Prostate gland (tissue), 2 donors: ENCODE measurements around the gene SBF2. TPM values are rescaled to one million over a fixed set of nuclear protein-coding genes. Genes with fewer than 3 reads are reported as not detected.
"Not testable (repeated sequence)": the region's sequence is repeated elsewhere in the genome, so short reads cannot be mapped to it uniquely, and the experiment has no call there.

Experiments used
- DNase-seq: peaks from one replicate; pipeline ENCODE4 v3.0.0-alpha.2; 2019; ENCODE audit warnings: low spot score
- H3K27ac ChIP-seq, 2 donors: fragments of 200-600 bp; sonication (generic); 2 replicates each; pipeline ENCODE4 v1.5.1; 2017 to 2019
- H3K27me3 ChIP-seq: fragments of 200-600 bp; sonication (generic); replicated peaks from 2 replicates; pipeline ENCODE4 v1.5.1; 2019; ENCODE audit not compliant: insufficient read depth
- H3K36me3 ChIP-seq, 2 donors: fragments of 200-600 bp; sonication (generic); 1 replicate in 1 of 2; 2 replicates in 1 of 2; pipeline versions ENCODE4 v1.5.1 to v1.8.1; 2017 to 2019
- H3K4me1 ChIP-seq: fragments of 200-600 bp; sonication (generic); replicated peaks from 2 replicates; pipeline ENCODE4 v1.5.1; 2019
- H3K4me3 ChIP-seq, 2 donors: fragments of 200-600 bp; sonication (generic); 2 replicates each; pipeline ENCODE4 v1.5.1; 2017 to 2019
- H3K9me3 ChIP-seq: fragments of 200-600 bp; sonication (generic); 2 replicates; pipeline ENCODE4 v1.5.1; 2017
- POLR2A ChIP-seq: fragments of 450-650 bp; IDR thresholded peaks from one replicate; pipeline ENCODE4 v1.6.1; 2016; ENCODE audit warnings: antibody characterized with exemption, mild to moderate bottlenecking
- POLR2AphosphoS5 ChIP-seq: sonication (generic); formaldehyde crosslinking; IDR thresholded peaks from one replicate; pipeline ENCODE4 v1.6.1; 2017; ENCODE audit warnings: antibody characterized with exemption
- WGBS: methylation state at CpG from one replicate; pipeline ENCODE4 v1.1.5; 2018; 5-methylcytosine and 5-hydroxymethylcytosine counted together
- intact Hi-C: fragments of 100-400 bp; cut with DNase I; formaldehyde crosslinking; loops from one replicate; pipeline ENCODE4 v1.14.2; 2022
- total RNA-seq, 2 donors: library from RNA; depleted of rRNA; stranded (reverse); fragments of >200 nt; gene quantifications; one replicate each; pipeline ENCODE4 v1.1.0, GENCODE V29; 2016
- TF ChIP-seq, protein P1 (sequence below), 4 experiments: fragments of 200-600 bp in 2 of 4; fragments of 450-650 bp in 2 of 4; sonication (generic) in 2 of 4; IDR thresholded peaks; 1 replicate in 3 of 4; 2 replicates in 1 of 4; pipeline ENCODE4 v1.5.1; 2016 to 2019; ENCODE audit warnings: antibody characterized with exemption in 4 of 4, mild to moderate bottlenecking in 2 of 4, moderate library complexity in 2 of 4

The SBF2 gene
- total RNA-seq, 2 donors from 2014 or later: 35.9 to 56.7 TPM

GRCh38 chr11:10263929-10264328, 30.1 kb downstream of the SBF2 start:
- Histone ChIP-seq H3K9me3 (no peaks in the 10 kb centered on the region), H3K27ac (no peak overlapping the region), H3K4me1 (no peaks in the 10 kb centered on the region), H3K36me3 (no peaks in the 10 kb centered on the region), H3K4me3 (no peak overlapping the region), H3K27me3 (no peaks in the 10 kb centered on the region)
- intact Hi-C loops: no loop called here
- no peak for DNase-seq
- TF ChIP-seq POLR2AphosphoS5 (no peak), POLR2A (no peak)
- TF ChIP-seq, protein P1, sequence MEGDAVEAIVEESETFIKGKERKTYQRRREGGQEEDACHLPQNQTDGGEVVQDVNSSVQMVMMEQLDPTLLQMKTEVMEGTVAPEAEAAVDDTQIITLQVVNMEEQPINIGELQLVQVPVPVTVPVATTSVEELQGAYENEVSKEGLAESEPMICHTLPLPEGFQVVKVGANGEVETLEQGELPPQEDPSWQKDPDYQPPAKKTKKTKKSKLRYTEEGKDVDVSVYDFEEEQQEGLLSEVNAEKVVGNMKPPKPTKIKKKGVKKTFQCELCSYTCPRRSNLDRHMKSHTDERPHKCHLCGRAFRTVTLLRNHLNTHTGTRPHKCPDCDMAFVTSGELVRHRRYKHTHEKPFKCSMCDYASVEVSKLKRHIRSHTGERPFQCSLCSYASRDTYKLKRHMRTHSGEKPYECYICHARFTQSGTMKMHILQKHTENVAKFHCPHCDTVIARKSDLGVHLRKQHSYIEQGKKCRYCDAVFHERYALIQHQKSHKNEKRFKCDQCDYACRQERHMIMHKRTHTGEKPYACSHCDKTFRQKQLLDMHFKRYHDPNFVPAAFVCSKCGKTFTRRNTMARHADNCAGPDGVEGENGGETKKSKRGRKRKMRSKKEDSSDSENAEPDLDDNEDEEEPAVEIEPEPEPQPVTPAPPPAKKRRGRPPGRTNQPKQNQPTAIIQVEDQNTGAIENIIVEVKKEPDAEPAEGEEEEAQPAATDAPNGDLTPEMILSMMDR (IDR thresholded peaks at IDR 0.05): no peak

DNA sequence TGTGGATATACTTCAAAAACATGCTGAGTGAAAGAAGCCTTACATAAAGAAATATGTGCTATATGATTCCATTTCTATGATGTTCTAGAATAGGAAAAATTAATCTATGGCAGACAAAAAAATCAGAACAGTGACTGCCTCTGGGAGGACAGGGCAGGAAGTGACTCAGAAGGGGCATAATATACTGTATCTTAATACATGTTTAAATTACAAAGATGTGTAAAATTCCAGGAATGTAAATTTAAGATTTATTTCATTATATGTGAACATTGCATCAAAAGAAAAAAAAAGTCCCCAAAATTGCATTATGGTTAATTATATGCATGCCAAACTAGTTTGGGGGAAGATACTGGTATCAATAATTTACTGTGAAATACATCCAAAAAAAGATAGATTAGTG, 32.2 kb downstream of the SBF2 start:
- Histone ChIP-seq H3K4me3 (no peak overlapping the region), H3K4me1 (no peaks in the 10 kb centered on the region), H3K27me3 (no peaks in the 10 kb centered on the region), H3K9me3 (no peaks in the 10 kb centered on the region), H3K27ac (no peak overlapping the region), H3K36me3 (no peaks in the 10 kb centered on the region)
- no peak for DNase-seq
- intact Hi-C loops: no loop called here
- TF ChIP-seq, protein P1 (IDR thresholded peaks at IDR 0.05): no peak
- TF ChIP-seq POLR2AphosphoS5 (no peak), POLR2A (no peak)

DNA sequence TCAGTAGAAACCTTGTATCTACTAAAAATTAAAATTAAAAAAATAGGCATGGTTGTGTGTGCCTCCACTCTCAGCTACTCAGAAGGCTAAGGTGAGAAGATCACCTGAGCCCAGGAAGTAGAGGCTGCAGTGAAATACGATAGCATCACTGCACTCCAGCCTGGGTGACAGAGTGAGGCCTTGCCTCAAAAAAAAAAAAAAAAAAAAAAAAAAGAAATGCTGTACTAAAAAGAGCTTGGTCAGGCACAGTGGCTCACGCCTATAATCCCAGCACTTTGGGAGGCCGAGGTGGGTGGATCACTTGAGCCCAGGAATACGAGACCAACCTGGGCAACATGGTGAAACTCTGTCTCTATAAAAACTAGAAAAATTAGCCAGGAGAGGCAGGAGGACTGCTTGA, 36.5 kb downstream of the SBF2 start:
- Histone ChIP-seq H3K27ac (no peak overlapping the region), H3K36me3 (no peaks in the 10 kb centered on the region), H3K27me3 (no peaks in the 10 kb centered on the region), H3K4me3 (no peak overlapping the region), H3K9me3 (no peaks in the 10 kb centered on the region), H3K4me1 (no peaks in the 10 kb centered on the region)
- no peak for DNase-seq
- intact Hi-C loops: no loop called here
- TF ChIP-seq, protein P1 (IDR thresholded peaks at IDR 0.05): no peak
- no peak for TF ChIP-seq POLR2A
- TF ChIP-seq POLR2AphosphoS5: no peak
- WGBS: 90% methylated on average over 4 of the region's 4 CpGs

GRCh38 chr11:10255388-10256125, 38.5 kb downstream of the SBF2 start:
- no peak overlapping the region for H3K27ac ChIP-seq
- intact Hi-C loops: no loop called here
- 65% methylated on average over 3 of the region's 3 CpGs for WGBS

DNA sequence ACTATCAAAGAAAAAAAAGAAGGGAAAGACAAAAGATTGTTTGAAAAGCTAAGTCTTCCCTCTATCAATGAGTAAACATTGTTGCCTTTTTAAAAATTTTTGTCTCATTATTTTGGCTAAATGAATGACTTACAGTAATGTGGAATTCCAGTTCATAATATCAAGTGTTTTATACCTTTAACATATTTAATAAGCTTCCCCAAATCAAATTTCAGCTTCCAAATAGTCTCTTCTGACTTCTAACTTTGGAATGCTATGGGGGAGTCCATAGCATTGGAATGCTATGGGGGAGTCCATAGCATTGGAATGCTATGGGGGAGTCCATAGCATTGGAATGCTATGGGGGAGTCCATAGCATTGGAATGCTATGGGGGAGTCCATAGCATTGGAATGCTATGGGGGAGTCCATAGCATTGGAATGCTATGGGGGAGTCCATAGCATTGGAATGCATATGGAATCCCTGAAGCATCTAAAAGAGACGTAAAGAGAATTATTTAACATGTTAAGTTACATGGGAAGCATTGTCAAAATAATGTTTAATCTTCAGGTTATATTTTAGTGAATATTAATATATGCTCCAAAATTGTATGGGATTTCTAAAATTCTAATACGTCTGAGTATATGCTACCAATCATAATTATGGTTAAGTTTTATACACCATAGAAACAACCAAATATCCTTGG, 44.4 kb downstream of the SBF2 start:
- H3K27me3 ChIP-seq, intact Hi-C loops: not testable (repeated sequence)
- WGBS: 94% methylated on average over 2 of the region's 2 CpGs

More at GRCh38 chr11:10255388-10256125, 38.5 kb downstream of the SBF2 start:
- no peaks in the 10 kb centered on the region for H3K36me3 ChIP-seq
- H3K9me3 ChIP-seq: no peaks in the 10 kb centered on the region
- H3K27me3 ChIP-seq: no peaks in the 10 kb centered on the region
- no peak for TF ChIP-seq POLR2A
- TF ChIP-seq, protein P1 (IDR thresholded peaks at IDR 0.05): no peak
- TF ChIP-seq POLR2AphosphoS5: no peak
- no peaks in the 10 kb centered on the region for H3K4me1 ChIP-seq
- no peak for DNase-seq
- H3K4me3 ChIP-seq: no peak overlapping the region

More for the DNA sequence above, 44.4 kb downstream of the SBF2 start:
- not testable (repeated sequence) for H3K27ac ChIP-seq, H3K4me1 ChIP-seq, H3K9me3 ChIP-seq, DNase-seq, H3K4me3 ChIP-seq, H3K36me3 ChIP-seq
